Right atrium auricular region (tissue), 2 donors: ENCODE data around the gene R3HDM2. TPM values are rescaled to one million over a fixed set of nuclear protein-coding genes. Genes with fewer than 3 reads are reported as not detected.

Experiments used
- DNase-seq: peaks from one replicate; pipeline ENCODE4 v3.0.0-alpha.2; 2019; ENCODE audit warnings: low spot score
- H3K27ac ChIP-seq, 2 donors: fragments of 200-600 bp; sonication (generic); 1 replicate in 1 of 2; 2 replicates in 1 of 2; pipeline ENCODE4 v1.5.1; 2016 to 2019
- H3K27me3 ChIP-seq, 2 donors: fragments of 200-600 bp; sonication (generic); one replicate each; pipeline versions ENCODE4 v1.5.1 to v1.6.0; 2017 to 2019
- H3K36me3 ChIP-seq: fragments of 200-600 bp; sonication (generic); one replicate; pipeline ENCODE4 v1.5.1; 2016
- H3K4me1 ChIP-seq, 2 donors: fragments of 200-600 bp; sonication (generic); one replicate each; pipeline versions ENCODE4 v1.5.1 to v1.6.0; 2017 to 2019
- H3K4me3 ChIP-seq, 2 donors: fragments of 200-600 bp; sonication (generic); 1 replicate in 1 of 2; 2 replicates in 1 of 2; pipeline ENCODE4 v1.5.1; 2017 to 2019; ENCODE audit warnings: mild to moderate bottlenecking in 1 of 2, moderate library complexity in 1 of 2
- H3K9me3 ChIP-seq, 2 donors: fragments of 200-600 bp; sonication (generic); one replicate each; pipeline ENCODE4 v1.5.1; 2019
- CTCF ChIP-seq, 2 donors: fragments of 200-600 bp; sonication (generic); IDR thresholded peaks; one replicate each; pipeline ENCODE4 v1.5.1; 2019; ENCODE audit warnings: antibody characterized with exemption in 2 of 2
- total RNA-seq, 2 donors: library from RNA; depleted of rRNA; stranded (reverse); fragments of >200 nt; gene quantifications; one replicate each; pipeline ENCODE4 v1.1.0, GENCODE V29; 2016

Gene R3HDM2
- total RNA-seq, 2 donors from 2014 or later = 31.7 to 47.8 TPM

GRCh38 chr12:57210461-57210860 lies 220.4 kb downstream of the R3HDM2 start:
- Histone ChIP-seq H3K27ac (no peak overlapping the region), H3K36me3 (peaks cover 49% of the 10 kb centered on the region), H3K9me3 (no peaks in the 10 kb centered on the region), H3K27me3 (no peaks in the 10 kb centered on the region), H3K4me1 (peaks cover 0 to 49% of the 10 kb centered on the region in 2 donors), H3K4me3 (no peak overlapping the region)
- DNase-seq = no peak
- no peak for TF ChIP-seq CTCF (IDR thresholded peaks at IDR 0.05)

GRCh38 chr12:57209916-57210315 lies 220.9 kb downstream of the R3HDM2 start:
- Histone ChIP-seq H3K36me3 (peaks cover 54% of the 10 kb centered on the region), H3K9me3 (no peaks in the 10 kb centered on the region), H3K4me3 (no peak overlapping the region), H3K27me3 (no peaks in the 10 kb centered on the region), H3K27ac (no peak overlapping the region), H3K4me1 (peaks cover 0 to 43% of the 10 kb centered on the region in 2 donors)
- no peak for TF ChIP-seq CTCF (IDR thresholded peaks at IDR 0.05)
- DNase-seq = no peak

GRCh38 chr12:57208631-57209282 lies 222.1 kb downstream of the R3HDM2 start:
- Histone ChIP-seq H3K4me1 (peaks cover 0 to 35% of the 10 kb centered on the region in 2 donors), H3K4me3 (no peak overlapping the region), H3K36me3 (peaks cover 66% of the 10 kb centered on the region), H3K27me3 (no peaks in the 10 kb centered on the region), H3K27ac (peak overlapping the region; percentile 54 to 66), H3K9me3 (no peaks in the 10 kb centered on the region)
- DNase-seq = peak; percentile 71
- TF ChIP-seq CTCF (IDR thresholded peaks at IDR 0.05) = no peak

- no peak for DNase-seq
- Histone ChIP-seq H3K27ac (peak overlapping the region; percentile 54 to 66), H3K4me1 (peaks cover 0 to 28% of the 10 kb centered on the region in 2 donors), H3K9me3 (no peaks in the 10 kb centered on the region), H3K36me3 (peaks cover 73% of the 10 kb centered on the region), H3K4me3 (no peak overlapping the region), H3K27me3 (no peaks in the 10 kb centered on the region)
- TF ChIP-seq CTCF (IDR thresholded peaks at IDR 0.05) = no peak
Observed at GRCh38 chr12:57207731-57208630, 222.9 kb downstream of the R3HDM2 start.

GRCh38 chr12:57205931-57206330 lies 224.9 kb downstream of the R3HDM2 start:
- TF ChIP-seq CTCF (IDR thresholded peaks at IDR 0.05) = no peak
- H3K4me1 ChIP-seq = peaks cover 0 to 21% of the 10 kb centered on the region in 2 donors
- no peak overlapping the region for H3K27ac ChIP-seq
- H3K9me3 ChIP-seq = no peaks in the 10 kb centered on the region
- DNase-seq = no peak
- H3K36me3 ChIP-seq = peaks cover 84% of the 10 kb centered on the region
- no peak overlapping the region for H3K4me3 ChIP-seq
- H3K27me3 ChIP-seq = no peaks in the 10 kb centered on the region
